Testis (tissue), 2 donors: ENCODE data around the gene CHTF8.

Experiments
- CTCF ChIP-seq, 3 experiments: fragments of 450-650 bp in 2 of 3; fragments of 200-600 bp in 1 of 3; sonication (generic) in 1 of 3; IDR thresholded peaks; one replicate each; pipeline ENCODE4 v1.5.1; 2016 to 2019; ENCODE audit warnings: antibody characterized with exemption in 3 of 3, mild to moderate bottlenecking in 2 of 3, moderate library complexity in 1 of 3
- POLR2A ChIP-seq: fragments of 450-650 bp; IDR thresholded peaks from one replicate; pipeline ENCODE4 v1.6.1; 2017; ENCODE audit warnings: antibody characterized with exemption, mild to moderate bottlenecking, moderate library complexity

- TF ChIP-seq CTCF (IDR thresholded peaks at IDR 0.05): no peak
- TF ChIP-seq POLR2A: no peak
Observed at GRCh38 chr16:69083306-69083941, 49.0 kb downstream of the CHTF8 start.
